OCI-LY3 (cell line): ENCODE measurements around the gene PTGS2.
A peak's percentile ranks its signal among the peaks of the same experiment; 100 is the strongest.

ENCODE experiments used
- H2AFZ ChIP-seq: fragments of 200-600, 300-600 bp; shearing (Covaris generic); 2 replicates; pipeline ENCODE4 v1.6.0; 2014; ENCODE audit warnings: antibody characterized with exemption, low read depth, low read length
- H3K27ac ChIP-seq: fragments of 200-600, 300-600 bp; sonication (generic); 2 replicates; pipeline ENCODE4 v1.5.1; 2014; ENCODE audit warnings: mild to moderate bottlenecking, low read length, moderate library complexity, mixed read lengths
- H3K27me3 ChIP-seq: fragments of 200-600, 300-600 bp; sonication (generic); 2 replicates; pipeline ENCODE4 v1.6.1; 2014; ENCODE audit warnings: low read depth, low read length, mixed read lengths
- H3K36me3 ChIP-seq: fragments of 200-600, 300-600 bp; sonication (generic); replicated peaks from 2 replicates; pipeline ENCODE3; 2014; ENCODE audit warnings: low read depth, low read length, mixed read lengths
- H3K4me1 ChIP-seq: fragments of 300-600, 200-600 bp; sonication (generic); 2 replicates; pipeline ENCODE4 v1.6.1; 2014; ENCODE audit warnings: low read length, mixed read lengths
- H3K4me2 ChIP-seq: fragments of 200-600, 300-600 bp; sonication (generic); 2 replicates; pipeline ENCODE4 v1.6.1; 2014; ENCODE audit warnings: low read length, mixed read lengths
- H3K4me3 ChIP-seq: fragments of 300-600, 200-600 bp; sonication (generic); 2 replicates; pipeline ENCODE4 v1.5.1; 2014; ENCODE audit warnings: antibody characterized with exemption, mild to moderate bottlenecking, low read length, moderate library complexity
- H3K79me2 ChIP-seq: fragments of 300-600, 200-600 bp; shearing (Covaris generic); 2 replicates; pipeline ENCODE4 v1.6.1; 2014; ENCODE audit warnings: mild to moderate bottlenecking, low read length, mixed read lengths
- H3K9ac ChIP-seq: fragments of 300-600, 200-600 bp; shearing (Covaris generic); 2 replicates; pipeline ENCODE4 v1.6.0; 2014; ENCODE audit warnings: mild to moderate bottlenecking, low read length, moderate library complexity
- H3K9me3 ChIP-seq: fragments of 200-600, 300-600 bp; shearing (Covaris generic); 2 replicates; pipeline ENCODE4 v1.6.1; 2014; ENCODE audit warnings: low read length, mixed read lengths; ENCODE audit not compliant: insufficient read depth
- H4K20me1 ChIP-seq: fragments of 200-600, 300-600 bp; sonication (generic); 2 replicates; pipeline ENCODE4 v1.6.1; 2016; ENCODE audit warnings: low read length, mixed read lengths; ENCODE audit not compliant: insufficient read depth
- CTCF ChIP-seq: fragments of 200-600, 300-600 bp; sonication (generic); IDR thresholded peaks from 2 replicates; pipeline ENCODE4 v1.5.1; 2014; ENCODE audit warnings: antibody characterized with exemption, low read length, low read depth
- EZH2phosphoT487 ChIP-seq: fragments of 200-600 bp; shearing (Covaris generic); IDR thresholded peaks from 2 replicates; pipeline ENCODE4 v1.6.1; 2018; ENCODE audit warnings: antibody characterized with exemption, mixed run types, low read depth

Gene PTGS2

GRCh38 chr1:186710696-186711095 is 30.5 kb upstream of the PTGS2 start:
- Histone ChIP-seq H2AFZ (no peak overlapping the region), H3K27me3 (no peaks in the 10 kb centered on the region), H3K9me3 (no peaks in the 10 kb centered on the region), H3K4me3 (no peak overlapping the region), H3K79me2 (no peaks in the 10 kb centered on the region), H3K4me1 (peaks cover 13% of the 10 kb centered on the region), H3K4me2 (no peak overlapping the region), H3K9ac (no peak overlapping the region), H3K36me3 (no peaks in the 10 kb centered on the region), H3K27ac (no peak overlapping the region), H4K20me1 (no peaks in the 10 kb centered on the region)
- TF ChIP-seq CTCF (no peak), EZH2phosphoT487 (no peak)

- Histone ChIP-seq H3K79me2 (no peaks in the 10 kb centered on the region), H3K27me3 (no peaks in the 10 kb centered on the region), H2AFZ (no peak overlapping the region), H3K36me3 (no peaks in the 10 kb centered on the region), H3K9me3 (no peaks in the 10 kb centered on the region), H3K27ac (no peak overlapping the region), H3K9ac (no peak overlapping the region), H3K4me3 (peak overlapping the region; percentile 59), H3K4me1 (peaks cover 19% of the 10 kb centered on the region), H3K4me2 (peak overlapping the region; percentile 49), H4K20me1 (no peaks in the 10 kb centered on the region)
- TF ChIP-seq CTCF (no peak), EZH2phosphoT487 (no peak)
Observed at GRCh38 chr1:186708694-186709097, 28.5 kb upstream of the PTGS2 start.

- Histone ChIP-seq H3K4me2 (peak overlapping the region; percentile 34), H3K27ac (no peak overlapping the region), H4K20me1 (no peaks in the 10 kb centered on the region), H3K4me3 (peak overlapping the region; percentile 27), H3K79me2 (no peaks in the 10 kb centered on the region), H3K9ac (no peak overlapping the region), H2AFZ (no peak overlapping the region), H3K27me3 (no peaks in the 10 kb centered on the region), H3K9me3 (no peaks in the 10 kb centered on the region), H3K4me1 (peaks cover 20% of the 10 kb centered on the region), H3K36me3 (no peaks in the 10 kb centered on the region)
- TF ChIP-seq CTCF (no peak), EZH2phosphoT487 (no peak)
Observed at GRCh38 chr1:186703209-186703766, 23.1 kb upstream of the PTGS2 start.

- Histone ChIP-seq H3K36me3 (no peaks in the 10 kb centered on the region), H3K4me1 (peaks cover 19% of the 10 kb centered on the region), H3K4me3 (no peak overlapping the region), H3K27ac (no peak overlapping the region), H3K27me3 (no peaks in the 10 kb centered on the region), H2AFZ (no peak overlapping the region), H3K9ac (no peak overlapping the region), H4K20me1 (no peaks in the 10 kb centered on the region), H3K9me3 (no peaks in the 10 kb centered on the region), H3K79me2 (no peaks in the 10 kb centered on the region), H3K4me2 (no peak overlapping the region)
- no peak for TF ChIP-seq EZH2phosphoT487
- no peak for TF ChIP-seq CTCF
Observed at GRCh38 chr1:186700722-186701121, 20.5 kb upstream of the PTGS2 start.
